ENCODE data around the gene ZFAND5.

ZFAND5 gene

GRCh38 chr9:72349911-72350310, 15.1 kb downstream of the ZFAND5 start:
- Histone ChIP-seq H3K9ac (ENCODE audit: low read depth, low read length) (no peak overlapping the region), H3K4me3 (ENCODE audit: low read depth, low read length) (no peak overlapping the region), H3K27me3 (ENCODE audit: control insufficient read depth, insufficient read depth, low read length) (no peaks in the 10 kb centered on the region), H3K4me1 (ENCODE audit: control insufficient read depth, insufficient read depth, low read length) (no peaks in the 10 kb centered on the region), H3K27ac (ENCODE audit: low read depth, low read length) (no peak overlapping the region), H3K9me3 (ENCODE audit: control insufficient read depth, insufficient read depth, low read length) (no peaks in the 10 kb centered on the region), H3K36me3 (ENCODE audit: control insufficient read depth, insufficient read depth, low read length) (peaks cover 14% of the 10 kb centered on the region)

- Histone ChIP-seq H3K4me3 (ENCODE audit: low read depth, low read length) (no peak overlapping the region), H3K36me3 (ENCODE audit: control insufficient read depth, insufficient read depth, low read length) (peaks cover 7% of the 10 kb centered on the region), H3K27ac (ENCODE audit: low read depth, low read length) (no peak overlapping the region), H3K9me3 (ENCODE audit: control insufficient read depth, insufficient read depth, low read length) (no peaks in the 10 kb centered on the region), H3K4me1 (ENCODE audit: control insufficient read depth, insufficient read depth, low read length) (no peaks in the 10 kb centered on the region), H3K9ac (ENCODE audit: low read depth, low read length) (no peak overlapping the region), H3K27me3 (ENCODE audit: control insufficient read depth, insufficient read depth, low read length) (no peaks in the 10 kb centered on the region)
Observed at GRCh38 chr9:72349240-72349639, 15.8 kb downstream of the ZFAND5 start.

GRCh38 chr9:72346333-72346732, 18.7 kb downstream of the ZFAND5 start:
- H3K9ac ChIP-seq (ENCODE audit: low read depth, low read length): no peak overlapping the region
- no peak overlapping the region for H3K27ac ChIP-seq (ENCODE audit: low read depth, low read length)
- no peaks in the 10 kb centered on the region for H3K9me3 ChIP-seq (ENCODE audit: control insufficient read depth, insufficient read depth, low read length)
- H3K27me3 ChIP-seq (ENCODE audit: control insufficient read depth, insufficient read depth, low read length): no peaks in the 10 kb centered on the region
- no peaks in the 10 kb centered on the region for H3K36me3 ChIP-seq (ENCODE audit: control insufficient read depth, insufficient read depth, low read length)
- H3K4me1 ChIP-seq (ENCODE audit: control insufficient read depth, insufficient read depth, low read length): no peaks in the 10 kb centered on the region
- no peak overlapping the region for H3K4me3 ChIP-seq (ENCODE audit: low read depth, low read length)

- H3K27ac ChIP-seq (ENCODE audit: low read depth, low read length): no peak overlapping the region
- H3K4me1 ChIP-seq (ENCODE audit: control insufficient read depth, insufficient read depth, low read length): 0 out of 2 replicates have a peak, but pooled peaks cover under 1% of the 10 kb centered on the region
- no peak overlapping the region for H3K4me3 ChIP-seq (ENCODE audit: low read depth, low read length)
- H3K9me3 ChIP-seq (ENCODE audit: control insufficient read depth, insufficient read depth, low read length): no peaks in the 10 kb centered on the region
- no peaks in the 10 kb centered on the region for H3K36me3 ChIP-seq (ENCODE audit: control insufficient read depth, insufficient read depth, low read length)
- no peak overlapping the region for H3K9ac ChIP-seq (ENCODE audit: low read depth, low read length)
- no peaks in the 10 kb centered on the region for H3K27me3 ChIP-seq (ENCODE audit: control insufficient read depth, insufficient read depth, low read length)
Observed at GRCh38 chr9:72338631-72339030, 26.4 kb downstream of the ZFAND5 start.

- Histone ChIP-seq H3K9ac (ENCODE audit: low read depth, low read length) (no peak overlapping the region), H3K36me3 (ENCODE audit: control insufficient read depth, insufficient read depth, low read length) (no peaks in the 10 kb centered on the region), H3K27me3 (ENCODE audit: control insufficient read depth, insufficient read depth, low read length) (no peaks in the 10 kb centered on the region), H3K4me1 (ENCODE audit: control insufficient read depth, insufficient read depth, low read length) (0 out of 2 replicates have a peak, but pooled peaks cover 4% of the 10 kb centered on the region), H3K4me3 (ENCODE audit: low read depth, low read length) (no peak overlapping the region), H3K27ac (ENCODE audit: low read depth, low read length) (no peak overlapping the region), H3K9me3 (ENCODE audit: control insufficient read depth, insufficient read depth, low read length) (no peaks in the 10 kb centered on the region)
Observed at GRCh38 chr9:72337286-72337685, 27.7 kb downstream of the ZFAND5 start.

GRCh38 chr9:72334658-72335337, 30.2 kb downstream of the ZFAND5 start:
- Histone ChIP-seq H3K27ac (ENCODE audit: low read depth, low read length) (no peak overlapping the region), H3K4me3 (ENCODE audit: low read depth, low read length) (no peak overlapping the region), H3K9ac (ENCODE audit: low read depth, low read length) (no peak overlapping the region), H3K9me3 (ENCODE audit: control insufficient read depth, insufficient read depth, low read length) (no peaks in the 10 kb centered on the region), H3K36me3 (ENCODE audit: control insufficient read depth, insufficient read depth, low read length) (no peaks in the 10 kb centered on the region), H3K4me1 (ENCODE audit: control insufficient read depth, insufficient read depth, low read length) (0 out of 2 replicates have a peak, but pooled peaks cover 4% of the 10 kb centered on the region), H3K27me3 (ENCODE audit: control insufficient read depth, insufficient read depth, low read length) (no peaks in the 10 kb centered on the region)

- Histone ChIP-seq H3K27ac (ENCODE audit: low read depth, low read length) (no peak overlapping the region), H3K36me3 (ENCODE audit: control insufficient read depth, insufficient read depth, low read length) (no peaks in the 10 kb centered on the region), H3K4me1 (ENCODE audit: control insufficient read depth, insufficient read depth, low read length) (0 out of 2 replicates have a peak, but pooled peaks cover 4% of the 10 kb centered on the region), H3K9ac (ENCODE audit: low read depth, low read length) (no peak overlapping the region), H3K27me3 (ENCODE audit: control insufficient read depth, insufficient read depth, low read length) (no peaks in the 10 kb centered on the region), H3K4me3 (ENCODE audit: low read depth, low read length) (no peak overlapping the region), H3K9me3 (ENCODE audit: control insufficient read depth, insufficient read depth, low read length) (no peaks in the 10 kb centered on the region)
Observed at GRCh38 chr9:72333709-72334108, 31.3 kb downstream of the ZFAND5 start.

- H3K9me3 ChIP-seq (ENCODE audit: control insufficient read depth, insufficient read depth, low read length): no peaks in the 10 kb centered on the region
- no peak overlapping the region for H3K9ac ChIP-seq (ENCODE audit: low read depth, low read length)
Observed at GRCh38 chr9:72333197-72333596, 31.8 kb downstream of the ZFAND5 start.

GRCh38 chr9:72332351-72332750, 32.7 kb downstream of the ZFAND5 start:
- Histone ChIP-seq H3K4me3 (ENCODE audit: low read depth, low read length) (no peak overlapping the region), H3K36me3 (ENCODE audit: control insufficient read depth, insufficient read depth, low read length) (no peaks in the 10 kb centered on the region), H3K27ac (ENCODE audit: low read depth, low read length) (no peak overlapping the region)

More at GRCh38 chr9:72333197-72333596, 31.8 kb downstream of the ZFAND5 start:
- Histone ChIP-seq H3K4me3 (ENCODE audit: low read depth, low read length) (no peak overlapping the region), H3K27me3 (ENCODE audit: control insufficient read depth, insufficient read depth, low read length) (no peaks in the 10 kb centered on the region), H3K27ac (ENCODE audit: low read depth, low read length) (no peak overlapping the region), H3K36me3 (ENCODE audit: control insufficient read depth, insufficient read depth, low read length) (no peaks in the 10 kb centered on the region), H3K4me1 (ENCODE audit: control insufficient read depth, insufficient read depth, low read length) (0 out of 2 replicates have a peak, but pooled peaks cover 4% of the 10 kb centered on the region)

GRCh38 chr9:72327631-72328030, 37.4 kb downstream of the ZFAND5 start:
- Histone ChIP-seq H3K27ac (ENCODE audit: low read depth, low read length) (no peak overlapping the region), H3K27me3 (ENCODE audit: control insufficient read depth, insufficient read depth, low read length) (no peaks in the 10 kb centered on the region), H3K4me1 (ENCODE audit: control insufficient read depth, insufficient read depth, low read length) (no peaks in the 10 kb centered on the region), H3K9ac (ENCODE audit: low read depth, low read length) (no peak overlapping the region), H3K36me3 (ENCODE audit: control insufficient read depth, insufficient read depth, low read length) (no peaks in the 10 kb centered on the region), H3K4me3 (ENCODE audit: low read depth, low read length) (no peak overlapping the region), H3K9me3 (ENCODE audit: control insufficient read depth, insufficient read depth, low read length) (0 out of 2 replicates have a peak, but pooled peaks cover 3% of the 10 kb centered on the region)

More at GRCh38 chr9:72332351-72332750, 32.7 kb downstream of the ZFAND5 start:
- 0 out of 2 replicates have a peak, but pooled peaks cover 4% of the 10 kb centered on the region for H3K4me1 ChIP-seq (ENCODE audit: control insufficient read depth, insufficient read depth, low read length)
- H3K9me3 ChIP-seq (ENCODE audit: control insufficient read depth, insufficient read depth, low read length): no peaks in the 10 kb centered on the region
- no peaks in the 10 kb centered on the region for H3K27me3 ChIP-seq (ENCODE audit: control insufficient read depth, insufficient read depth, low read length)
- no peak overlapping the region for H3K9ac ChIP-seq (ENCODE audit: low read depth, low read length)

GRCh38 chr9:72326641-72327040, 38.4 kb downstream of the ZFAND5 start:
- Histone ChIP-seq H3K36me3 (ENCODE audit: control insufficient read depth, insufficient read depth, low read length) (no peaks in the 10 kb centered on the region), H3K9me3 (ENCODE audit: control insufficient read depth, insufficient read depth, low read length) (peaks cover 13% of the 10 kb centered on the region), H3K4me1 (ENCODE audit: control insufficient read depth, insufficient read depth, low read length) (no peaks in the 10 kb centered on the region), H3K9ac (ENCODE audit: low read depth, low read length) (no peak overlapping the region), H3K4me3 (ENCODE audit: low read depth, low read length) (no peak overlapping the region), H3K27ac (ENCODE audit: low read depth, low read length) (no peak overlapping the region), H3K27me3 (ENCODE audit: control insufficient read depth, insufficient read depth, low read length) (no peaks in the 10 kb centered on the region)
